Endodermal cell (in vitro differentiated cells): ENCODE measurements around the gene ELOF1. TPM values are rescaled to one million over a fixed set of nuclear protein-coding genes. Genes with fewer than 3 reads are reported as not detected.

ENCODE experiments used
- DNase-seq: peaks from one replicate; pipeline ENCODE4 v3.0.0-alpha.2; 2017
- H3K27ac ChIP-seq: 2 replicates; pipeline ENCODE4 v1.5.1; 2013; ENCODE audit warnings: mild to moderate bottlenecking, low read depth, low read length, moderate library complexity
- H3K27me3 ChIP-seq: 2 replicates; pipeline ENCODE4 v1.6.1; 2013; ENCODE audit warnings: mild to moderate bottlenecking, low read length, moderate library complexity; ENCODE audit not compliant: insufficient read depth, control insufficient read depth, poor library complexity, severe bottlenecking
- H3K36me3 ChIP-seq: 2 replicates; pipeline ENCODE4 v1.7.0; 2013; ENCODE audit warnings: mild to moderate bottlenecking, low read length, moderate library complexity; ENCODE audit not compliant: control insufficient read depth, insufficient read depth
- H3K4me1 ChIP-seq: one replicate; pipeline ENCODE4 v1.7.0; 2013; ENCODE audit warnings: low read length; ENCODE audit not compliant: control insufficient read depth, insufficient read depth
- H3K4me3 ChIP-seq: 2 replicates; pipeline ENCODE4 v1.5.1; 2013; ENCODE audit warnings: mild to moderate bottlenecking, low read length, moderate library complexity
- H3K9ac ChIP-seq: 2 replicates; pipeline ENCODE4 v1.6.1; 2013; ENCODE audit warnings: mild to moderate bottlenecking, low read length, moderate library complexity; ENCODE audit not compliant: poor library complexity, severe bottlenecking; ENCODE audit errors: extremely low read depth
- H3K9me3 ChIP-seq: 2 replicates; pipeline ENCODE4 v1.6.1; 2013; ENCODE audit warnings: mild to moderate bottlenecking, low read length, moderate library complexity; ENCODE audit not compliant: control insufficient read depth
- H3K27ac Mint-ChIP-seq: 2 replicates; pipeline ENCODE4 v1.8.0; 2020; ENCODE audit warnings: mixed read lengths
- H3K27me3 Mint-ChIP-seq: 2 replicates; pipeline ENCODE4 v1.8.0; 2021; ENCODE audit warnings: mild to moderate bottlenecking, mixed read lengths; ENCODE audit not compliant: insufficient read depth
- H3K36me3 Mint-ChIP-seq: 2 replicates; pipeline ENCODE4 v1.8.0; 2020; ENCODE audit warnings: low read depth, mixed read lengths
- H3K4me1 Mint-ChIP-seq: 2 replicates; pipeline ENCODE4 v1.8.0; 2020; ENCODE audit warnings: mixed read lengths
- H3K4me3 Mint-ChIP-seq: 2 replicates; pipeline ENCODE4 v1.8.0; 2020; ENCODE audit warnings: mild to moderate bottlenecking, moderate library complexity, mixed read lengths
- H3K9me3 Mint-ChIP-seq: 2 replicates; pipeline ENCODE4 v1.8.0; 2020; ENCODE audit warnings: mild to moderate bottlenecking, mixed read lengths
- WGBS, 2 experiments: methylation state at CpG; one replicate each; pipeline versions ENCODE4 v1.1.5 to v1.1.7; 2013; ENCODE audit warnings: missing lambda C conversion rate in 2 of 2, mixed read lengths in 1 of 2; ENCODE audit not compliant: insufficient coverage in 1 of 2, insufficient read length in 1 of 2; 5-methylcytosine and 5-hydroxymethylcytosine counted together
- total RNA-seq, 2 donors: library from RNA; stranded (reverse); fragmentation: NEBNext Ultra II Directional in 1 of 2; extraction: Animal tissue kit (Norgen Biotek cat#: 25700) in 1 of 2; gene quantifications; 2 replicates in 1 of 2; 3 replicates in 1 of 2; pipeline ENCODE4 v1.2.1, GENCODE V29; 2021
- TF ChIP-seq, protein P1 (sequence below): fragments of 200-600 bp; sonication (generic); conservative IDR thresholded peaks from 2 replicates; pipeline ENCODE4 v1.5.0; 2021; ENCODE audit warnings: antibody characterized with exemption, mild to moderate bottlenecking

ELOF1 gene
- total RNA-seq, 2 donors from 2014 or later: 62.6 to 68.7 TPM

GRCh38 chr19:11563532-11563931 lies 4.5 kb upstream of the ELOF1 start:
- H3K9me3 Mint-ChIP-seq: no peaks in the 10 kb centered on the region
- H3K9me3 ChIP-seq: no peaks in the 10 kb centered on the region
- WGBS, 2 experiments: 94% methylated on average over 5 to 8 of the region's 8 CpGs
- peaks cover 4% of the 10 kb centered on the region for H3K4me1 Mint-ChIP-seq
- H3K4me1 ChIP-seq: no peaks in the 10 kb centered on the region
- no peak overlapping the region for H3K27ac Mint-ChIP-seq
- H3K27me3 Mint-ChIP-seq: no peaks in the 10 kb centered on the region
- TF ChIP-seq, protein P1, sequence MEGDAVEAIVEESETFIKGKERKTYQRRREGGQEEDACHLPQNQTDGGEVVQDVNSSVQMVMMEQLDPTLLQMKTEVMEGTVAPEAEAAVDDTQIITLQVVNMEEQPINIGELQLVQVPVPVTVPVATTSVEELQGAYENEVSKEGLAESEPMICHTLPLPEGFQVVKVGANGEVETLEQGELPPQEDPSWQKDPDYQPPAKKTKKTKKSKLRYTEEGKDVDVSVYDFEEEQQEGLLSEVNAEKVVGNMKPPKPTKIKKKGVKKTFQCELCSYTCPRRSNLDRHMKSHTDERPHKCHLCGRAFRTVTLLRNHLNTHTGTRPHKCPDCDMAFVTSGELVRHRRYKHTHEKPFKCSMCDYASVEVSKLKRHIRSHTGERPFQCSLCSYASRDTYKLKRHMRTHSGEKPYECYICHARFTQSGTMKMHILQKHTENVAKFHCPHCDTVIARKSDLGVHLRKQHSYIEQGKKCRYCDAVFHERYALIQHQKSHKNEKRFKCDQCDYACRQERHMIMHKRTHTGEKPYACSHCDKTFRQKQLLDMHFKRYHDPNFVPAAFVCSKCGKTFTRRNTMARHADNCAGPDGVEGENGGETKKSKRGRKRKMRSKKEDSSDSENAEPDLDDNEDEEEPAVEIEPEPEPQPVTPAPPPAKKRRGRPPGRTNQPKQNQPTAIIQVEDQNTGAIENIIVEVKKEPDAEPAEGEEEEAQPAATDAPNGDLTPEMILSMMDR: no peak
- H3K36me3 ChIP-seq: no peaks in the 10 kb centered on the region
- no peak overlapping the region for H3K27ac ChIP-seq
- no peaks in the 10 kb centered on the region for H3K27me3 ChIP-seq
- H3K36me3 Mint-ChIP-seq: no peaks in the 10 kb centered on the region
- no peak overlapping the region for H3K4me3 ChIP-seq
- no peak overlapping the region for H3K9ac ChIP-seq
- no peak for DNase-seq
- no peak overlapping the region for H3K4me3 Mint-ChIP-seq

GRCh38 chr19:11560404-11561051 lies 1.5 kb upstream of the ELOF1 start:
- Histone ChIP-seq H3K36me3 (peaks cover 14% of the 10 kb centered on the region), H3K4me3 (peak overlapping the region; percentile 62), H3K9me3 (no peaks in the 10 kb centered on the region), H3K4me1 (no peaks in the 10 kb centered on the region), H3K27ac (no peak overlapping the region), H3K9ac (no peak overlapping the region), H3K27me3 (no peaks in the 10 kb centered on the region)
- DNase-seq: peak; percentile 84
- Mint-ChIP-seq H3K4me3 (peak overlapping the region; percentile 92), H3K36me3 (peaks cover 7% of the 10 kb centered on the region), H3K9me3 (no peaks in the 10 kb centered on the region), H3K27me3 (no peaks in the 10 kb centered on the region), H3K27ac (peak overlapping the region; percentile 32), H3K4me1 (peaks cover 10% of the 10 kb centered on the region)
- 45 to 50% methylated on average over 9 of the region's 9 CpGs for WGBS, 2 experiments
- TF ChIP-seq, protein P1: peak; percentile 87

DNA sequence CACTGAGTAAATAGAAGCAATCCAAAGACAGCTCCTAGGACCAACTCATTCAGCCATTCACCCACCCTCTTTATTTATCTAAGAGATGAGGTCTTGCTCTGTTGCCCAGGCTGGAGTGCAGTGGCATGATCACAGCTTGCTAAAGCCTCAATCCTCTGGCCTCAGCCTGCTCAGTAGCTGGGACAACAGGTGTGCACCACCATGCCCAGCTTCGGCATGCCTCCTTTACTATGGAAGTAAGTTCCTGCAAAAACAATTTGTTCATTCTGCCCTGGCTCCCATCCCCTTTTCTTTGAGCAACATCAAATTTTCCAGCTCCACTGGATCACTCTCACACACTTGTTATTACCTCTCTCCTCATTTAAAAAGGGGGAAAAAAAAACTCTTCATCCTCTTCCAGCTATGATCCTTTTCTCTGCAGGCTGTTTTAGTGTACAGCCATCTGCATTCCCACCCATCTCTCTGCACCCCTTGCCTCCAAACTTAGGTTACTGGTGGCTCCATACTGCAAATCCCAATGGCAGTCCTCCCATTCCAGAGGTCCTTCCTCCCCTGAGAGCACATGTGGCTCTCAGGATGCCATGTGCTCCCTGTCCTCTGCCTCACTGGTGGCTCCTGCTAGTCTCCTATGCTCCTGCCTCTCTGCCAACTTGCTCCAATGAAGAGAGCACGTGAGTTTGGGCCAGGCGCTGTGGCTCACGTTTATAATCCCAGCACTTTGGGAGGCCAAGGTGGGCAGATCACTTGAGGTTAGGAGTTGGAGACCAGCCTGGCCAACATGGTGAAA lies 2.2 kb downstream of the ELOF1 start:
- H3K9me3 ChIP-seq: no peaks in the 10 kb centered on the region
- H3K4me3 ChIP-seq: no peak overlapping the region
- peaks cover 37% of the 10 kb centered on the region for H3K36me3 ChIP-seq
- no peaks in the 10 kb centered on the region for H3K4me1 ChIP-seq
- whole genome bisulfite sequencing, 2 experiments: 95 to 100% methylated on average over 2 to 4 of the region's 4 CpGs
- Mint-ChIP-seq H3K4me1 (peaks cover 10% of the 10 kb centered on the region), H3K9me3 (no peaks in the 10 kb centered on the region), H3K4me3 (peak overlapping the region; percentile 92), H3K27me3 (no peaks in the 10 kb centered on the region), H3K36me3 (peaks cover 17% of the 10 kb centered on the region), H3K27ac (no peak overlapping the region)
- no peak overlapping the region for H3K27ac ChIP-seq
- H3K9ac ChIP-seq: no peak overlapping the region
- H3K27me3 ChIP-seq: no peaks in the 10 kb centered on the region
- no peak for DNase-seq
- TF ChIP-seq, protein P1: no peak
